Naive thymus-derived CD4-positive, alpha-beta T cell (primary cell): ENCODE measurements around the gene MTTP. TPM values are rescaled to one million over a fixed set of nuclear protein-coding genes. Genes with fewer than 3 reads are reported as not detected.

Source experiments
- ATAC-seq: fragments of 150-1000 bp; cut with Tn5 transposase; 2 replicates; pipeline ENCODE4 v1.10.0; 2021; ENCODE audit warnings: mild to moderate bottlenecking, moderate library complexity
- CTCF ChIA-PET: fragments of 350-600 bp; sonication (Branson Sonifier 250); formaldehyde crosslinking; loops from one replicate; lab custom pipeline; 2021; ENCODE audit warnings: antibody characterized with exemption; lab: Charles Lee
- POLR2A ChIA-PET: fragments of 350-600 bp; sonication (Branson Sonifier 250); formaldehyde crosslinking; loops from one replicate; lab custom pipeline; 2021; ENCODE audit warnings: antibody characterized with exemption, inconsistent platforms; lab: Charles Lee
- DNase-seq, 9 donors: peaks; one replicate each; pipeline versions ENCODE4 v3.0.0 to v3.0.0-alpha.2; 2020 to 2022; ENCODE audit warnings: mixed read lengths in 1 of 9
- H3K27ac ChIP-seq: one replicate; pipeline ENCODE4 v1.7.0; 2013; ENCODE audit warnings: mild to moderate bottlenecking, low read depth, low read length, moderate library complexity
- H3K27me3 ChIP-seq, 2 donors: one replicate each; pipeline ENCODE4 v1.7.0; 2013; ENCODE audit warnings: low read length in 2 of 2, mild to moderate bottlenecking in 2 of 2, moderate library complexity in 2 of 2; ENCODE audit not compliant: control insufficient read depth in 2 of 2, insufficient read depth in 2 of 2
- H3K36me3 ChIP-seq, 3 experiments: 1 replicate in 2 of 3; 2 replicates in 1 of 3; pipeline ENCODE4 v1.7.0; 2013; ENCODE audit warnings: low read length in 3 of 3, mild to moderate bottlenecking in 3 of 3, moderate library complexity in 1 of 3; ENCODE audit not compliant: insufficient read depth in 3 of 3, control insufficient read depth in 2 of 3
- H3K4me1 ChIP-seq, 2 donors: one replicate each; pipeline ENCODE4 v1.7.0; 2013; ENCODE audit warnings: low read length in 2 of 2, mild to moderate bottlenecking in 2 of 2, moderate library complexity in 1 of 2; ENCODE audit not compliant: control insufficient read depth in 2 of 2, insufficient read depth in 2 of 2
- H3K4me3 ChIP-seq: 2 replicates; pipeline ENCODE4 v1.7.0; 2013; ENCODE audit warnings: mild to moderate bottlenecking, low read length
- H3K9me3 ChIP-seq, 3 experiments: 1 replicate in 2 of 3; 2 replicates in 1 of 3; pipeline ENCODE4 v1.7.0; 2013; ENCODE audit warnings: low read length in 3 of 3; ENCODE audit not compliant: control insufficient read depth in 2 of 3
- H3K27ac Mint-ChIP-seq, 9 donors: one replicate each; pipeline ENCODE4 v1.8.0; 2020 to 2022; ENCODE audit warnings: mixed read lengths in 9 of 9, mild to moderate bottlenecking in 8 of 9, moderate library complexity in 5 of 9, inconsistent platforms in 2 of 9
- H3K27me3 Mint-ChIP-seq, 5 donors: one replicate each; pipeline ENCODE4 v1.8.0; 2021 to 2022; ENCODE audit warnings: mixed read lengths in 5 of 5, mild to moderate bottlenecking in 1 of 5
- H3K36me3 Mint-ChIP-seq, 5 donors: one replicate each; pipeline ENCODE4 v1.8.0; 2020 to 2022; ENCODE audit warnings: mixed read lengths in 5 of 5, mild to moderate bottlenecking in 3 of 5, inconsistent platforms in 1 of 5
- H3K4me1 Mint-ChIP-seq, 7 donors: one replicate each; pipeline ENCODE4 v1.8.0; 2020 to 2022; ENCODE audit warnings: mixed read lengths in 7 of 7, mild to moderate bottlenecking in 3 of 7, inconsistent platforms in 1 of 7
- H3K4me3 Mint-ChIP-seq, 10 donors: one replicate each; pipeline ENCODE4 v1.8.0; 2020 to 2022; ENCODE audit warnings: mild to moderate bottlenecking in 10 of 10, mixed read lengths in 10 of 10, moderate library complexity in 6 of 10, inconsistent platforms in 2 of 10
- H3K9me3 Mint-ChIP-seq, 11 donors: one replicate each; pipeline ENCODE4 v1.8.0; 2020 to 2022; ENCODE audit warnings: mixed read lengths in 11 of 11, mild to moderate bottlenecking in 4 of 11, inconsistent platforms in 1 of 11, moderate library complexity in 1 of 11
- intact Hi-C, 2 donors: fragments of 100-400 bp; cut with micrococcal nuclease; formaldehyde crosslinking; loops; one replicate each; pipeline ENCODE4 v1.15.1; 2023
- polyA plus RNA-seq, 2 donors: library from polyadenylated mRNA; unstranded; fragments of 300-500 nt; fragmentation: Illumina TruSeq; gene quantifications; one replicate each; pipeline ENCODE4 v1.2.3, GENCODE V29; 2021
- total RNA-seq, 6 experiments: library from RNA in 5 of 6; stranded (reverse) in 5 of 6; gene quantifications; 1 replicate in 5 of 6; 2 replicates in 1 of 6; pipeline ENCODE4 v1.2.3 and lab custom pipeline; 2021 to 2026

MTTP gene
- total and polyA plus RNA-seq, 7 experiments from 2014 or later = 0.51 to 0.76 TPM; not detected in 5

- Mint-ChIP-seq H3K9me3 (peaks cover 0 to 3% (median 0%) of the 10 kb centered on the region in 11 donors), H3K27ac (no peak overlapping the region), H3K4me3 (no peak overlapping the region), H3K36me3 (no peaks in the 10 kb centered on the region), H3K27me3 (peaks cover 0 to 10% (median 2%) of the 10 kb centered on the region in 5 donors), H3K4me1 (no peaks in the 10 kb centered on the region)
- CTCF ChIA-PET = no interaction called here
- intact Hi-C loops = no loop called here
- H3K27me3 ChIP-seq = no peaks in the 10 kb centered on the region
- ATAC-seq (no peak), DNase-seq (no peak)
- H3K9me3 ChIP-seq = no peaks in the 10 kb centered on the region
- H3K27ac ChIP-seq = no peak overlapping the region
- no peaks in the 10 kb centered on the region for H3K4me1 ChIP-seq
- H3K36me3 ChIP-seq = no peaks in the 10 kb centered on the region
- no peak overlapping the region for H3K4me3 ChIP-seq
- POLR2A ChIA-PET = no interaction called here
Measured at GRCh38 chr4:99655308-99656081, 80.9 kb downstream of the MTTP start.

- no peaks in the 10 kb centered on the region for H3K4me1 Mint-ChIP-seq
- H3K4me3 ChIP-seq = no peak within 1 kb of the TSS
- H3K27me3 Mint-ChIP-seq = peaks cover 2 to 11% (median 4%) of the 10 kb centered on the region in 5 donors
- H3K36me3 ChIP-seq = no peaks in the 10 kb centered on the region
- DNase-seq = no peak
- no peak within 1 kb of the TSS for H3K27ac Mint-ChIP-seq
- intact Hi-C loops = no loop called here
- peaks cover 0 to 3% (median 0%) of the 10 kb centered on the region in 11 donors for H3K9me3 Mint-ChIP-seq
- no peaks in the 10 kb centered on the region for H3K36me3 Mint-ChIP-seq
- no peak for ATAC-seq
- H3K4me1 ChIP-seq = no peaks in the 10 kb centered on the region
- ChIA-PET CTCF (no interaction called here), POLR2A (no interaction called here)
- no peak within 1 kb of the TSS for H3K27ac ChIP-seq
- no peak within 1 kb of the TSS for H3K4me3 Mint-ChIP-seq
- no peaks in the 10 kb centered on the region for H3K27me3 ChIP-seq
- no peaks in the 10 kb centered on the region for H3K9me3 ChIP-seq
Measured at GRCh38 chr4:99657798-99658197, 83.2 kb downstream of the MTTP start, which contains the start of gene C4orf54. TSS of gene C4orf54 (minus strand) at chr4:99657828. CDS start at chr4:99654648, 3,180 bp downstream.

GRCh38 chr4:99658666-99659065 is 84.0 kb downstream of the MTTP start:
- H3K9me3 ChIP-seq = no peaks in the 10 kb centered on the region
- H3K27me3 Mint-ChIP-seq = peaks cover 6 to 17% (median 13%) of the 10 kb centered on the region in 5 donors
- intact Hi-C loops = no loop called here
- H3K4me1 Mint-ChIP-seq = no peaks in the 10 kb centered on the region
- no peak overlapping the region for H3K27ac Mint-ChIP-seq
- ATAC-seq = no peak
- H3K4me3 Mint-ChIP-seq = no peak overlapping the region
- no peaks in the 10 kb centered on the region for H3K36me3 Mint-ChIP-seq
- H3K27me3 ChIP-seq = no peaks in the 10 kb centered on the region
- CTCF ChIA-PET = no interaction called here
- POLR2A ChIA-PET = no interaction called here
- H3K9me3 Mint-ChIP-seq = peaks cover 0 to 3% (median 0%) of the 10 kb centered on the region in 11 donors
- H3K27ac ChIP-seq = no peak overlapping the region
- DNase-seq = no peak
- H3K36me3 ChIP-seq = no peaks in the 10 kb centered on the region
- no peaks in the 10 kb centered on the region for H3K4me1 ChIP-seq
- H3K4me3 ChIP-seq = no peak overlapping the region

DNA sequence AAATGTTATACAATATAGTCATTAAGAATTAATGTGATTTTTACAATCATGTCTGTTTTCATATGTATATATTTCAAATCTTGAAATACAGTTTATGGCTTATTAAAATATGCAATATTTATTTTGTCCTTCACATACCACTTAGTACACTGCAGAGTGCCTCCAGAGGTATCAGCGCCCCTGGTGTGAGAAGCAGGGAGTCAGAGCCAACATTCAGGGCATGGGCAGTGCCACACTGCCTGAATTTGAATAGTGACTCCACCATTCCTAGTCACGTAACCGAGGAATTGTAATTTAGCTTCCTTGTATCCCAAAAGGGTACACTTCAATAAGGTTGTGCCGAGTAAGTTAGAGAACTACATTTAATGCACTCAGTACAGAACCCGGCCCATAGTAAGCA is 87.3 kb downstream of the MTTP start:
- Histone ChIP-seq H3K27me3 (no peaks in the 10 kb centered on the region), H3K27ac (no peak overlapping the region), H3K4me3 (no peak overlapping the region), H3K4me1 (no peaks in the 10 kb centered on the region), H3K9me3 (no peaks in the 10 kb centered on the region), H3K36me3 (no peaks in the 10 kb centered on the region)
- no peak overlapping the region for H3K4me3 Mint-ChIP-seq
- DNase-seq = no peak
- intact Hi-C loops = no loop called here
- no peaks in the 10 kb centered on the region for H3K4me1 Mint-ChIP-seq
- POLR2A ChIA-PET = no interaction called here
- no peak for ATAC-seq
- H3K9me3 Mint-ChIP-seq = no peaks in the 10 kb centered on the region
- H3K27ac Mint-ChIP-seq = no peak overlapping the region
- H3K36me3 Mint-ChIP-seq = no peaks in the 10 kb centered on the region
- CTCF ChIA-PET = interaction anchor here (0.6 kb wide), 1 partner anchor 14 kb away, joined by 3 read pairs; no protein-coding TSS in a partner anchor
- peaks cover 6 to 22% (median 16%) of the 10 kb centered on the region in 5 donors for H3K27me3 Mint-ChIP-seq

- H3K36me3 ChIP-seq = no peaks in the 10 kb centered on the region
- ChIA-PET POLR2A (no interaction called here), CTCF (no interaction called here)
- Mint-ChIP-seq H3K4me3 (no peak overlapping the region), H3K27ac (no peak overlapping the region), H3K9me3 (peaks cover 0 to 6% (median 0%) of the 10 kb centered on the region in 11 donors), H3K27me3 (peaks cover 9 to 34% (median 16%) of the 10 kb centered on the region in 5 donors), H3K36me3 (no peaks in the 10 kb centered on the region), H3K4me1 (no peaks in the 10 kb centered on the region)
- H3K27ac ChIP-seq = no peak overlapping the region
- intact Hi-C loops = no loop called here
- no peak overlapping the region for H3K4me3 ChIP-seq
- ATAC-seq (no peak), DNase-seq (no peak)
- no peaks in the 10 kb centered on the region for H3K27me3 ChIP-seq
- no peaks in the 10 kb centered on the region for H3K9me3 ChIP-seq
- H3K4me1 ChIP-seq = no peaks in the 10 kb centered on the region
Measured at GRCh38 chr4:99664716-99665115, 90.1 kb downstream of the MTTP start.

DNA sequence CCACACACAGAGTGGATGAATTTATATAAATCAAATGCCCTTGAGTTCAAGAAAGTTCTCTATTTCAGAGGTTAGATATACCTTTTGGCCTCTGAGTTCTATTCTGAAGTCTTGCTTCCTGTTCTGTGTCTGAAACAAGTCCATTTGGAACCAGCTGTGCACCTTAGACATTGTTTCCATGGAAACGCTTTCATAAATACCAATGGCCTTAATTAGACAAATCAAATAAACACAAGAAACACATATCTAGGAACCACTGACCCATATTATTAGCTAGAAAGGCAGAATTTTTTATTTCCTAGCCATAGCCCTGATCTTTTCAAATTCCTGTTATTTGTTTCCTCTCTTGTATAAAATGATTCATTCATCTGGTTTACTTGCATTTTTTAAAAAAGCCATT is 91.4 kb downstream of the MTTP start:
- Histone ChIP-seq H3K4me3 (no peak overlapping the region), H3K9me3 (no peaks in the 10 kb centered on the region), H3K27me3 (no peaks in the 10 kb centered on the region), H3K36me3 (no peaks in the 10 kb centered on the region), H3K27ac (no peak overlapping the region), H3K4me1 (no peaks in the 10 kb centered on the region)
- Mint-ChIP-seq H3K9me3 (peaks cover 0 to 12% (median 4%) of the 10 kb centered on the region in 11 donors), H3K27me3 (peaks cover 9 to 47% (median 26%) of the 10 kb centered on the region in 5 donors), H3K27ac (no peak overlapping the region), H3K4me1 (no peaks in the 10 kb centered on the region), H3K4me3 (no peak overlapping the region), H3K36me3 (peaks cover 0 to 5% (median 0%) of the 10 kb centered on the region in 5 donors)
- DNase-seq (no peak), ATAC-seq (no peak)
- ChIA-PET POLR2A (no interaction called here), CTCF (no interaction called here)
- intact Hi-C loops = no loop called here

GRCh38 chr4:99668472-99668871 is 93.8 kb downstream of the MTTP start:
- no peak for ATAC-seq
- Histone ChIP-seq H3K27me3 (no peaks in the 10 kb centered on the region), H3K9me3 (peaks cover 0 to 14% (median 0%) of the 10 kb centered on the region in 3 experiments), H3K36me3 (no peaks in the 10 kb centered on the region), H3K4me3 (no peak overlapping the region), H3K4me1 (no peaks in the 10 kb centered on the region), H3K27ac (no peak overlapping the region)
- CTCF ChIA-PET = no interaction called here
- Mint-ChIP-seq H3K4me3 (no peak overlapping the region), H3K9me3 (peaks cover 7 to 35% (median 20%) of the 10 kb centered on the region in 11 donors), H3K36me3 (peaks cover 0 to 20% (median 0%) of the 10 kb centered on the region in 5 donors), H3K27ac (no peak overlapping the region), H3K27me3 (peaks cover under 1 to 58% (median 29%) of the 10 kb centered on the region in 5 donors), H3K4me1 (no peaks in the 10 kb centered on the region)
- POLR2A ChIA-PET = no interaction called here
- DNase-seq = no peak
- intact Hi-C loops = no loop called here
